Retinal pigment epithelial cell (primary cell): ENCODE results near the gene HECTD2.
"Not testable (repeated sequence)": the region's sequence is repeated elsewhere in the genome, so short reads cannot be mapped to it uniquely, and the experiment has no call there.

Experiments
- DNase-seq: peaks from one replicate; pipeline ENCODE4 v3.0.0-alpha.2; 2010; ENCODE audit warnings: low read depth
- H3K4me3 ChIP-seq: 2 replicates; pipeline ENCODE4 v1.5.1; 2011; ENCODE audit warnings: mild to moderate bottlenecking, low read length, control low read depth, moderate library complexity
- TF ChIP-seq, protein P1 (sequence below): conservative IDR thresholded peaks from 2 replicates; pipeline ENCODE4 v1.5.1; 2011; ENCODE audit warnings: low read depth, low read length, control low read depth, inconsistent platforms

The HECTD2 gene

DNA sequence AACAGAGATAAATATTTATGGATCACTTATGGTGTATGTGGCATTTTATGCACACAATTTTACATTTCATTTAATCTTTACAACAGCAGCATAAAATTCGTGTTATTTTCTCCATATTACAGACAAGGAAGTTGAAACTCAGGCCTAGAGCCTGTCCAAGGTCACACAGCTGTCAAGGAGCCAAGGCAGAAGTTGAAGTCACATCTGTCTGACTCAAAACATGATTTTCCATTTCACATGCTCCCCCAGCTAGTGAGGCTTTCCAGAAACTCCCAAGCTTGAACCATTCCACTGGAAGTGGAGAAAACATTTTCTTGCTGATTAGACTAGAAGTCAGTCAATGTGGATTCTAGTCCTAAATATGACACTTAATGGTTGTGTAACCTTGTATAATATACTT lies 110.5 kb downstream of the HECTD2 start:
- DNase-seq: no peak
- H3K4me3 ChIP-seq: no peak overlapping the region
- TF ChIP-seq, protein P1, sequence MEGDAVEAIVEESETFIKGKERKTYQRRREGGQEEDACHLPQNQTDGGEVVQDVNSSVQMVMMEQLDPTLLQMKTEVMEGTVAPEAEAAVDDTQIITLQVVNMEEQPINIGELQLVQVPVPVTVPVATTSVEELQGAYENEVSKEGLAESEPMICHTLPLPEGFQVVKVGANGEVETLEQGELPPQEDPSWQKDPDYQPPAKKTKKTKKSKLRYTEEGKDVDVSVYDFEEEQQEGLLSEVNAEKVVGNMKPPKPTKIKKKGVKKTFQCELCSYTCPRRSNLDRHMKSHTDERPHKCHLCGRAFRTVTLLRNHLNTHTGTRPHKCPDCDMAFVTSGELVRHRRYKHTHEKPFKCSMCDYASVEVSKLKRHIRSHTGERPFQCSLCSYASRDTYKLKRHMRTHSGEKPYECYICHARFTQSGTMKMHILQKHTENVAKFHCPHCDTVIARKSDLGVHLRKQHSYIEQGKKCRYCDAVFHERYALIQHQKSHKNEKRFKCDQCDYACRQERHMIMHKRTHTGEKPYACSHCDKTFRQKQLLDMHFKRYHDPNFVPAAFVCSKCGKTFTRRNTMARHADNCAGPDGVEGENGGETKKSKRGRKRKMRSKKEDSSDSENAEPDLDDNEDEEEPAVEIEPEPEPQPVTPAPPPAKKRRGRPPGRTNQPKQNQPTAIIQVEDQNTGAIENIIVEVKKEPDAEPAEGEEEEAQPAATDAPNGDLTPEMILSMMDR: no peak

DNA sequence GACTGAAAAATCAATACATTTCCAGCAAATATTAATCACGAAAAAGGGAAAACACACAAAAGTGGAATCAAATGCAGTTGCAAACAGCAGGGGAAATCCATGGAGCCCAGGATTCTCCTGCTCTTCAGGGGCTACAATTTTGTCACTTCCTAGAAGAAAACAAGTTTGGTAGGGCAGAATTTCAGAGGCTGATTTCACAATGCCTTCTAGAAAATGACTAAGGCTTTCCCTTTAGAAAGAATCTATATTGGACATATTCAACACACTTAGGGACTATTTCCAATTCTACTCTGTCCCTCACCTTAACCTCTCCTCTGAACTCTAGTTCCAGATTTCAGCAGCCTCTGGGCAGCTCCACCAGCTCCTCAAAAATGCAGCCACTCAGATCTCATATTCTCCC lies 111.3 kb downstream of the HECTD2 start:
- no peak overlapping the region for H3K4me3 ChIP-seq
- DNase-seq: no peak
- TF ChIP-seq, protein P1: no peak

DNA sequence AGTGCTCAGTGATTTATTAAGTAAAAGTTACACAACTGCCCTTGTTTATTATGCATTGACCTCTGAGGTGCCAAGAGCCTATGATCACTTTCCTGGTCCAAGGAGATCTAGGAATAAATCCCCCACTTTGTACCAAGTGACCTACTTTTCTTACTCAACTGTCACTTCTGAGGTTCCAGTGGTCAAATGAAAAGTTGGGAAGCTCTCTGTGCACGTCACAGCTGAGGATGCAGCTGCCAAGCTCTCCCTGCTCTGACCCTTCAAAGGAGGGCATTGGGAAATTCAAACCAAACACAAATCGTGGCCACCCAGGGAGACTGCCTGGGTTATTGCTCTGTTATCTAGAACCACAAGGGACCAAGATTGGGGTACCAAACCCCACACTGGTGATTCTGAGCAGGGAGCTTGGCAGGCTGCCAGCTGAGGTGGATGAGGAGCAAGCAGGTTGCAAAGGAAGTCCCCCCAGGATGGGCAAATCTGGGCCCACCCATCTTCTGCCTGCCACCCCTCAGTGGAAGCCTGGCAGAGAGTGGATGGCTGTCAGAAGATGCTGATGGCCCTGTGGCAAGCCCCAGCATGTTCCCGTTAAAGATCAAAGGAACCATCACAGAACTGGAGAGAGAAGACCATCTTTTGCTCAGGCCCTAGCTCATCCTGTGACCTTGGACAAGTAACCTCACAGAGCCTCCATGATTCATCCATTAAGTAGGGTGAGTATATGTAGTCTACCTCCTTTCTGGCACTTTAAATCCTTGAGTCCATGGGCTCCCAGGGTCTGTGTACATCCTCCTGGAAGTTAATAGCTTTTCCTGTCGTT lies 116.0 kb downstream of the HECTD2 start:
- no peak for DNase-seq
- TF ChIP-seq, protein P1: no peak
- H3K4me3 ChIP-seq: no peak overlapping the region

DNA sequence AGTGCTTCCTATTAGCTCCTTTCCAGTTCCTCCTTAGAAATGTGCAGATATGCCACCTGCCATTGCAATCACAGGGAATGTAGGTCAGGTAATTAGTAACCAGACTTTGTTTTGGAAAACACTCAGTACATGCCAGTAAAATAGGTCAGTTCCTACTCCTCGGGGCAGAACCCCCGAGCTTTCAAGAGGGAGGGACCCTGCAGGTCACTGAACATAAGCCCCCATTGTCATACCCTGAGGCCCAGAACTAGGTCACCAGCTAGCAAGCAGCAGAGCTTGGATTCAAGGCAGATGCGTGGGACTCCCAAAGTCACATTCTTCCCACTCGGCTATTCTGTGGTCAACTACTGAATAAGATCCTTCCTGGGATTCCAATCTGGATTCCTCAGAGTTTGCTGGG lies 117.9 kb downstream of the HECTD2 start:
- TF ChIP-seq, protein P1: no peak
- DNase-seq: no peak

DNA sequence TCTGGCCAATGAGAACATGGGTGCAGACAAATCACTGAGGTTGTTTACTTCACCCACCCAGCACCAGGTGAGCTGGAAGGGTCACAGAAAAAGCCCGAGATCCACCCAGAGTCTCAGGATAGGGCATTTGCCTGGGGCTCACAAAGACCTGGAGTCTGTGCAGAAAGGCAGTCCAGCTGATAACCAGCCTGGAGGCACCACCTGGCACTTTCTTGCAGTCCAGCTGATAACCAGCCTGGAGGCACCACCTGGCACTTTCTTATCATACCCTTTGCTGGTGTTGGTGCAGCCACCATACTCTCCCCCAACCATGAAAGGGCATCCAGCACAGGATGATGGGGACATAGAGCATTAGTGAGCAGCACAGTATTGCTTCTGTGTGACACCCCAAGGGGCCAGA lies 118.6 kb downstream of the HECTD2 start:
- H3K4me3 ChIP-seq: no peak overlapping the region
- DNase-seq: no peak
- TF ChIP-seq, protein P1: no peak

More for the DNA sequence above, 117.9 kb downstream of the HECTD2 start:
- no peak overlapping the region for H3K4me3 ChIP-seq

DNA sequence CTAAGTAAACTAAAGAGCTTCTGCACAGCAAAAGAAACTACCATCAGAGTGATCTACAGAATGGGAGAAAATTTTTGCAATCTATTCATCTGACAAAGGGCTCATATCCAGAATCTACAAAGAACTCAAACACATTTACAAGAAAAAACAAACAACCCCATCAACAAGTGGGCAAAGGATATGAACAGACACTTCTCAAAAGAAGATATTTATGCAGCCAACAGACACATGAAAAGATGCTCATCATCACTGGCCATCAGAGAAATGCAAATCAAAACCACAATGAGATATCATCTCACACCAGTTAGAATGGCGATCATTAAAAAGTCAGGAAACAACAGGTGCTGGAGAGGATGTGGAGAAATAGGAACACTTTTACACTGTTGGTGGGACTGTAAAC lies 124.6 kb downstream of the HECTD2 start:
- not testable (repeated sequence) for H3K4me3 ChIP-seq, DNase-seq

DNA sequence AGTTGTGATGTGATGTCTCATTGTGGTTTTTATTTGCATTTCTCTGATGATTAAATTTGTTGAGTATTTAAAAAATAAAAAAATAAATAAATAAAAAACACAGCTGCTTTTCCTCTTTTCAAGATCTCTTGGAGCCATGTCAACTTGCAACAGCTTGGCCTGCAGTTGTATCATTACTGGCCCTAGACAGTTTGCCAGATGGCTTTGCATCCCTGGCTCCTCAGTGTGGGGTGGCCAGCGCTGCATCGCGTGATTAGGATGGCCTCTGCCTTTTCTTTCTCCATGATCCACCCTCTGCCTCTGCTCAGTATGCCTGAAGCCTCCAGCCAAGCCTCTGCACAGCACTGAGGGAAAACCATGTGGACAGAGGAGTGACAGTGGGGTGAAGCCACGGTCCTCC lies 126.0 kb downstream of the HECTD2 start:
- H3K4me3 ChIP-seq: no peak overlapping the region
- DNase-seq: no peak
- TF ChIP-seq, protein P1: no peak
